Trophoblast cell (in vitro differentiated cells and primary cell): ENCODE results near the gene CGB7.

Experiments used
- DNase-seq, 2 donors: peaks; one replicate each; pipeline ENCODE4 v3.0.0-alpha.2; 2016
- H2AFZ ChIP-seq: 2 replicates; pipeline ENCODE4 v1.6.1; 2013; ENCODE audit warnings: low read length, moderate library complexity, mild to moderate bottlenecking; ENCODE audit not compliant: insufficient read depth, poor library complexity
- H2AK5ac ChIP-seq: 2 replicates; pipeline ENCODE4 v1.6.1; 2013; ENCODE audit warnings: mild to moderate bottlenecking, low read length
- H2BK120ac ChIP-seq: 2 replicates; pipeline ENCODE4 v1.6.1; 2013; ENCODE audit warnings: low read length, mild to moderate bottlenecking, moderate library complexity; ENCODE audit not compliant: insufficient read depth, poor library complexity
- H2BK12ac ChIP-seq: 2 replicates; pipeline ENCODE4 v1.6.1; 2013; ENCODE audit warnings: mild to moderate bottlenecking, low read length, moderate library complexity
- H2BK5ac ChIP-seq: 2 replicates; pipeline ENCODE4 v1.6.1; 2013; ENCODE audit warnings: low read length, low read depth, moderate library complexity, mild to moderate bottlenecking; ENCODE audit not compliant: poor library complexity
- H3K14ac ChIP-seq: 2 replicates; pipeline ENCODE4 v1.6.1; 2013; ENCODE audit warnings: mild to moderate bottlenecking, low read length
- H3K18ac ChIP-seq: 2 replicates; pipeline ENCODE4 v1.6.1; 2013; ENCODE audit warnings: mild to moderate bottlenecking, low read length
- H3K23ac ChIP-seq: 2 replicates; pipeline ENCODE4 v1.6.1; 2013; ENCODE audit warnings: low read length
- H3K27ac ChIP-seq: 2 replicates; pipeline ENCODE4 v1.5.1; 2013; ENCODE audit warnings: low read depth, mild to moderate bottlenecking, inconsistent platforms, low read length, moderate library complexity
- H3K27me3 ChIP-seq: 2 replicates; pipeline ENCODE4 v1.6.1; 2013; ENCODE audit warnings: inconsistent platforms, mild to moderate bottlenecking, low read length, moderate library complexity; ENCODE audit not compliant: insufficient read depth
- H3K36me3 ChIP-seq, 2 experiments: 1 replicate in 1 of 2; 2 replicates in 1 of 2; pipeline ENCODE4 v1.6.1; 2013; ENCODE audit warnings: low read length in 2 of 2, mild to moderate bottlenecking in 2 of 2, moderate library complexity in 1 of 2; ENCODE audit not compliant: insufficient read depth in 2 of 2, control insufficient read depth in 1 of 2
- H3K4ac ChIP-seq: 2 replicates; pipeline ENCODE4 v1.6.1; 2013; ENCODE audit warnings: low read depth, mild to moderate bottlenecking, low read length, moderate library complexity
- H3K4me1 ChIP-seq, 2 experiments: 1 replicate in 1 of 2; 2 replicates in 1 of 2; pipeline ENCODE4 v1.6.1; 2013; ENCODE audit warnings: low read length in 2 of 2, mild to moderate bottlenecking in 2 of 2, moderate library complexity in 1 of 2; ENCODE audit not compliant: insufficient read depth in 2 of 2, control insufficient read depth in 1 of 2
- H3K4me2 ChIP-seq: 2 replicates; pipeline ENCODE4 v1.6.1; 2013; ENCODE audit warnings: inconsistent platforms, mild to moderate bottlenecking, low read length, moderate library complexity
- H3K4me3 ChIP-seq: 2 replicates; pipeline ENCODE4 v1.5.1; 2013; ENCODE audit warnings: mild to moderate bottlenecking, low read depth, low read length, inconsistent platforms
- H3K79me1 ChIP-seq: one replicate; pipeline ENCODE4 v1.6.1; 2013; ENCODE audit warnings: low read length
- H3K79me2 ChIP-seq: 2 replicates; pipeline ENCODE4 v1.6.1; 2013; ENCODE audit warnings: low read length, mild to moderate bottlenecking; ENCODE audit not compliant: control insufficient read depth, insufficient read depth, poor library complexity
- H3K9ac ChIP-seq: 2 replicates; pipeline ENCODE4 v1.6.1; 2013; ENCODE audit warnings: mild to moderate bottlenecking, low read length
- H3K9me3 ChIP-seq: 2 replicates; pipeline ENCODE4 v1.6.1; 2013; ENCODE audit warnings: low read depth, mild to moderate bottlenecking, control low read depth, inconsistent platforms, low read length; ENCODE audit not compliant: insufficient read depth
- H4K12ac ChIP-seq: 2 replicates; pipeline ENCODE4 v1.6.1; 2013; ENCODE audit warnings: low read depth, mild to moderate bottlenecking, low read length, moderate library complexity
- H4K8ac ChIP-seq: 2 replicates; pipeline ENCODE4 v1.6.1; 2013; ENCODE audit warnings: low read depth, mild to moderate bottlenecking, low read length, moderate library complexity
- H4K91ac ChIP-seq: one replicate; pipeline ENCODE4 v1.6.1; 2013; ENCODE audit warnings: low read depth, mild to moderate bottlenecking, low read length, moderate library complexity
- WGBS: extraction: QIAGEN DNeasy Blood & Tissue Kit; methylation state at CpG from one replicate; pipeline ENCODE4 v1.1.7; 2013; ENCODE audit warnings: missing lambda C conversion rate; ENCODE audit not compliant: insufficient read length, insufficient coverage; ENCODE audit errors: extremely low coverage; 5-methylcytosine and 5-hydroxymethylcytosine counted together

Gene CGB7

GRCh38 chr19:49010453-49010852 lies 47.1 kb downstream of the CGB7 start:
- H3K27me3 ChIP-seq: no peaks in the 10 kb centered on the region
- no peak overlapping the region for H4K91ac ChIP-seq
- no peak for DNase-seq
- H3K79me2 ChIP-seq: no peaks in the 10 kb centered on the region
- H3K4me2 ChIP-seq: no peak overlapping the region
- H3K14ac ChIP-seq: no peak overlapping the region
- H4K8ac ChIP-seq: no peak overlapping the region
- no peak overlapping the region for H3K18ac ChIP-seq
- no peak overlapping the region for H3K4ac ChIP-seq
- peaks cover 3% of the 10 kb centered on the region for H3K9me3 ChIP-seq
- no peaks in the 10 kb centered on the region for H3K4me1 ChIP-seq
- H3K36me3 ChIP-seq: peaks cover 62 to 66% of the 10 kb centered on the region in 2 experiments
- no CpG with 5 or more reads among the region's 18 CpGs for WGBS
- no peak overlapping the region for H4K12ac ChIP-seq
- no peak overlapping the region for H3K9ac ChIP-seq
- no peak overlapping the region for H2AFZ ChIP-seq
- no peak overlapping the region for H2BK120ac ChIP-seq
- H2AK5ac ChIP-seq: no peak overlapping the region
- H3K23ac ChIP-seq: no peak overlapping the region
- no peak overlapping the region for H2BK12ac ChIP-seq
- peaks cover 8% of the 10 kb centered on the region for H3K79me1 ChIP-seq
- H3K27ac ChIP-seq: no peak overlapping the region
- H2BK5ac ChIP-seq: no peak overlapping the region
- no peak overlapping the region for H3K4me3 ChIP-seq

DNA sequence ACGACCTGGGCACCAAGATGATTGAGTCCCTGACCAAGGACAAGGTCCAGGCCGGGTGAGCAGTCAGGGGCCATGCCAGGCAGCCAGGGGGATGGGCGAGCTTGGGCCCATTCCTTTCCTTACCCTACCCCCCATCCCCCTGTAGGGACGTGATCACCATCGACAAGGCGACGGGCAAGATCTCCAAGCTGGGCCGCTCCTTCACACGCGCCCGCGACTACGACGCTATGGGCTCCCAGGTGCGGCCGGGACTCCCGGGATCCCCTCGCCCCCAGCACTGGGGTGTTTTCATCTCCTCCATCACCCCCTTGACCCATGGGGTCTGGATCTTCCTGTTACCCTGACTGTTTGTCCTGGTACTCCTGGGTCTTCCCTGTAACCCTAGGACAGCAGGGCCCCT lies 47.7 kb downstream of the CGB7 start:
- no peak overlapping the region for H4K8ac ChIP-seq
- peaks cover 61 to 66% of the 10 kb centered on the region in 2 experiments for H3K36me3 ChIP-seq
- no peak overlapping the region for H3K18ac ChIP-seq
- no peak overlapping the region for H2BK12ac ChIP-seq
- no peak overlapping the region for H3K4ac ChIP-seq
- peaks cover 6% of the 10 kb centered on the region for H3K79me1 ChIP-seq
- H3K9ac ChIP-seq: no peak overlapping the region
- H3K4me3 ChIP-seq: no peak overlapping the region
- H3K14ac ChIP-seq: no peak overlapping the region
- H3K9me3 ChIP-seq: peaks cover 3% of the 10 kb centered on the region
- no peaks in the 10 kb centered on the region for H3K79me2 ChIP-seq
- H2AFZ ChIP-seq: no peak overlapping the region
- H4K12ac ChIP-seq: no peak overlapping the region
- H4K91ac ChIP-seq: no peak overlapping the region
- WGBS: no CpG with 5 or more reads among the region's 18 CpGs
- H2AK5ac ChIP-seq: no peak overlapping the region
- no peak for DNase-seq
- no peak overlapping the region for H2BK5ac ChIP-seq
- no peaks in the 10 kb centered on the region for H3K4me1 ChIP-seq
- H3K27me3 ChIP-seq: no peaks in the 10 kb centered on the region
- H3K4me2 ChIP-seq: no peak overlapping the region
- H3K23ac ChIP-seq: no peak overlapping the region
- no peak overlapping the region for H2BK120ac ChIP-seq
- no peak overlapping the region for H3K27ac ChIP-seq

DNA sequence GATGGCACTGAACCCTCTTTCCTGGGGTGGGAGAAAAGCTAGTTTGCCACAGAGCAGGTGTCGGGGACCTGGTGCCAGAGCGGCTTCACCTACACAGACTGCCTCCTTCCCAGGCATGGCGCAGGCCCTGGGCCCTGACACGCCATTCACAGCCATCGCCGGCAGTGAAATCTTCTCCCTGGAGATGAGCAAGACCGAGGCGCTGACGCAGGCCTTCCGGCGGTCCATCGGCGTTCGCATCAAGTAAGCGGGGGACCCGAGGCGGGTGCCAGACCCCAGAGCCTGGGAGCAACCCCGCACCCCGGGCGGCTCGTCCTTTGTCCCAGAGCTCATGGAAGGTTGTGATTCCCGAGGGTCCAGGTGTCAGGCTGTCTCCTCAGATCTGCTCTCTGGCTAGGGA lies 50.6 kb downstream of the CGB7 start:
- no CpG with 5 or more reads among the region's 22 CpGs for WGBS

DNA sequence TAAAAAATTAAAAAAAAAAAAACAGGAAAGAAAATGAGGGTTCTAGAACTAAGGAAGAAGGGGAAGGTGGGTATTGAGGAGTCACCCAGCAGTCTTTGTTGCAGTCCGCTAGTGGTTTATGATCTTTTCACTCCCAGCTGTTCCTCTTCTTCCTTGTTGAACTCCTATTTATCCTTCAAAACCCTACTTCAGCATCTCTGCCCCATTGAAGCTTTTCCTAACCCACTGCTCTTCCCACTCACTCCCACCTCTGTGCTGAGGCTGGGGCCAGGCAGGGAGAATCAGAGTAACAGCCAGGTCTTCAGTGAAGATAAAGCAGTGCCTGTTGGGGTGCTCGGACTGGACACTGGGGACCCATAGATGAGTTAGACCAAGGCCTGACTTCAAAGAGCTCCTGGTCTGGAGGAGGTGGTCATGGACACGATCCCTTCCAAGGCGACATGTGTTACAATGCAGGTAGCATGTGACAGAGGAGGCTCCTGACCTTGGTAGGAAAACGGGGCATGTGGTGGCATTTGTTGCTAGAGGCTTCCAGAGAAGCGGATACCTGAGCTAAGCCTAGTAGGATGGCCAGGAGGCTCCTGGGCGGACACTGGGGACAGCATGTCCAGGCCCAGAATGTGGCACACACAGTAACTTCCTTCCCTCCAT lies 52.5 kb downstream of the CGB7 start:
- Histone ChIP-seq H3K79me2 (no peaks in the 10 kb centered on the region), H3K9me3 (no peaks in the 10 kb centered on the region), H4K12ac (no peak overlapping the region), H3K79me1 (no peaks in the 10 kb centered on the region), H2AFZ (no peak overlapping the region), H3K4ac (no peak overlapping the region), H3K27ac (no peak overlapping the region), H4K8ac (no peak overlapping the region), H3K9ac (no peak overlapping the region), H3K14ac (no peak overlapping the region), H3K27me3 (no peaks in the 10 kb centered on the region), H3K4me1 (no peaks in the 10 kb centered on the region), H2AK5ac (no peak overlapping the region), H3K18ac (no peak overlapping the region), H2BK5ac (no peak overlapping the region), H3K4me2 (no peak overlapping the region), H3K4me3 (no peak overlapping the region), H2BK12ac (no peak overlapping the region), H3K36me3 (peaks cover 42 to 50% of the 10 kb centered on the region in 2 experiments), H4K91ac (no peak overlapping the region), H3K23ac (no peak overlapping the region), H2BK120ac (no peak overlapping the region)
- WGBS: no CpG with 5 or more reads among the region's 7 CpGs
- DNase-seq: no peak

More for the DNA sequence above, 50.6 kb downstream of the CGB7 start:
- Histone ChIP-seq H4K12ac (no peak overlapping the region), H3K4me1 (no peaks in the 10 kb centered on the region), H3K18ac (no peak overlapping the region), H3K79me2 (no peaks in the 10 kb centered on the region), H4K8ac (no peak overlapping the region), H4K91ac (no peak overlapping the region), H3K36me3 (peaks cover 59 to 65% of the 10 kb centered on the region in 2 experiments), H3K9ac (no peak overlapping the region), H3K14ac (no peak overlapping the region), H2BK120ac (no peak overlapping the region), H2BK5ac (no peak overlapping the region), H3K9me3 (peaks cover 2% of the 10 kb centered on the region), H3K27me3 (no peaks in the 10 kb centered on the region), H2AK5ac (no peak overlapping the region), H2BK12ac (no peak overlapping the region), H3K79me1 (peaks cover 2% of the 10 kb centered on the region), H3K4me2 (no peak overlapping the region), H3K27ac (no peak overlapping the region), H3K4ac (no peak overlapping the region), H3K4me3 (no peak overlapping the region), H3K23ac (no peak overlapping the region), H2AFZ (no peak overlapping the region)
- no peak for DNase-seq
